HepG2 (cell line): ENCODE measurements around the gene SPATA31D4.

Experiments
- ARNT ChIP-seq: fragments of 450-650 bp; IDR thresholded peaks from 2 replicates; pipeline ENCODE4 v1.6.1; 2017
- CTCF ChIP-seq: sonication (generic); formaldehyde crosslinking; IDR thresholded peaks from 2 replicates; pipeline ENCODE4 v1.5.0; 2020; ENCODE audit warnings: mild to moderate bottlenecking, missing genetic modification reagents, moderate library complexity
- ESRRA ChIP-seq: sonication (generic); formaldehyde crosslinking; IDR thresholded peaks from 2 replicates; pipeline ENCODE4 v1.5.1; 2020; ENCODE audit warnings: mild to moderate bottlenecking, low read depth, missing genetic modification reagents
- MAZ ChIP-seq, 2 experiments: sonication (generic) in 1 of 2; formaldehyde crosslinking in 1 of 2; IDR thresholded peaks; 2 replicates each; pipeline versions ENCODE4 v1.5.0 to v1.6.1; 2012 to 2020; ENCODE audit warnings: low read depth in 2 of 2, mild to moderate bottlenecking in 2 of 2, borderline replicate concordance in 1 of 2, improper control_type of control experiment in 1 of 2, low read length in 1 of 2, missing genetic modification reagents in 1 of 2, moderate library complexity in 1 of 2
- PREB ChIP-seq: sonication (generic); formaldehyde crosslinking; IDR thresholded peaks from 2 replicates; pipeline ENCODE4 v1.4.0; 2020; ENCODE audit warnings: missing genetic modification reagents
- RAD51 ChIP-seq: fragments of 450-650 bp; IDR thresholded peaks from 2 replicates; pipeline ENCODE4 v1.6.1; 2016; ENCODE audit warnings: borderline replicate concordance
- SUZ12 ChIP-seq: fragments of 150-350 bp; IDR thresholded peaks from 2 replicates; pipeline ENCODE4 v1.6.1; 2014; ENCODE audit warnings: low read depth, low read length
- YY1 ChIP-seq: IDR thresholded peaks from 2 replicates; pipeline ENCODE4 v1.6.1; 2011; ENCODE audit warnings: low read length, low read depth, moderate library complexity, mild to moderate bottlenecking; ENCODE audit not compliant: insufficient read depth, insufficient replicate concordance
- ZNF773 ChIP-seq: sonication (generic); formaldehyde crosslinking; IDR thresholded peaks from 2 replicates; pipeline ENCODE4 v1.4.0; 2020; ENCODE audit warnings: missing genetic modification reagents, borderline replicate concordance

GRCh38 chr9:81953096-81953495, 24.9 kb downstream of the SPATA31D4 start:
- TF ChIP-seq YY1 (no peak), ZNF773 (CRISPR knock-in tag) (no peak), PREB (no peak), MAZ (IDR thresholded peaks at IDR 0.05; ENCODE audit: borderline replicate concordance, low read depth, low read length) (no peak), MAZ (CRISPR knock-in tag; IDR thresholded peaks at IDR 0.05; ENCODE audit: low read depth) (no peak), SUZ12 (no peak), ARNT (no peak), RAD51 (no peak), CTCF (CRISPR knock-in tag) (no peak), ESRRA (no peak)
